K562 (cell line): ENCODE results near the gene MYO1D. TPM values are rescaled to one million over a fixed set of nuclear protein-coding genes. Genes with fewer than 3 reads are reported as not detected.
A peak's percentile ranks its signal among the peaks of the same experiment; 100 is the strongest.

ENCODE experiments used
- ARID3A ChIP-seq: IDR thresholded peaks from 2 replicates; pipeline ENCODE4 v1.6.1; 2012; ENCODE audit warnings: low read depth, low read length, improper control_type of control experiment, borderline replicate concordance
- CTBP1 ChIP-seq: fragments of 450-650 bp; IDR thresholded peaks from 2 replicates; pipeline ENCODE4 v1.6.1; 2016; ENCODE audit warnings: borderline replicate concordance
- DEAF1 ChIP-seq: fragments of 450-650 bp; formaldehyde crosslinking; IDR thresholded peaks from 2 replicates; pipeline ENCODE4 v1.4.0; 2020; ENCODE audit warnings: mild to moderate bottlenecking, moderate library complexity
- MXI1 ChIP-seq: IDR thresholded peaks from 2 replicates; pipeline ENCODE4 v1.6.1; 2011; ENCODE audit warnings: low read depth, mild to moderate bottlenecking, improper control_type of control experiment, low read length
- POLR2A ChIP-seq: fragments of 450-650 bp; conservative IDR thresholded peaks from 2 replicates; pipeline ENCODE4 v1.6.1; 2016
- RB1 ChIP-seq: fragments of 450-650 bp; IDR thresholded peaks from 2 replicates; pipeline ENCODE4 v1.6.1; 2017; ENCODE audit warnings: low read depth, mild to moderate bottlenecking
- SMARCA4 ChIP-seq: fragments of 450-650 bp; IDR thresholded peaks from 2 replicates; pipeline ENCODE4 v1.6.1; 2016
- SMC3 ChIP-seq: conservative IDR thresholded peaks from 2 replicates; pipeline ENCODE4 v1.6.1; 2011; ENCODE audit warnings: low read depth, low read length, improper control_type of control experiment; ENCODE audit not compliant: insufficient read depth
- TCF3 ChIP-seq: sonication (generic); formaldehyde crosslinking; IDR thresholded peaks from 2 replicates; pipeline ENCODE4 v1.4.0; 2020; ENCODE audit warnings: mild to moderate bottlenecking, missing genetic modification reagents
- USF1 ChIP-seq: sonication (generic); formaldehyde crosslinking; IDR thresholded peaks from 2 replicates; pipeline ENCODE4 v1.9.0; 2022; ENCODE audit warnings: mild to moderate bottlenecking, missing genetic modification reagents
- ZNF197 ChIP-seq: fragments of 200-800 bp; sonication (Bioruptor generic); IDR thresholded peaks from 2 replicates; pipeline ENCODE4 v1.6.1; 2016; ENCODE audit warnings: low read depth, missing genetic modification characterization, missing compliant biosample characterization
- polyA plus RNA-seq, 8 experiments: library from polyadenylated mRNA; depleted of rRNA in 4 of 8; stranded (reverse) in 5 of 8; unstranded in 3 of 8; fragments of >200 nt; fragmentation: Nextera tagmentation in 2 of 8; fragmentation: Illumina TruSeq in 1 of 8; extraction: Ambion mirVana in 2 of 8; extraction: Trizol in 1 of 8; gene quantifications; 2 replicates each; pipeline versions ENCODE4 v1.2.1 to v1.2.3, GENCODE V29; 2011 to 2014; ENCODE audit warnings: inconsistent platforms in 1 of 8, missing spikeins in 1 of 8
- total RNA-seq, 7 experiments: library from RNA; depleted of rRNA in 6 of 7; stranded (reverse); fragments of >200 nt in 6 of 7; fragmentation: Illumina TruSeq in 2 of 7; extraction: Trizol in 2 of 7; gene quantifications; 2 replicates each; pipeline versions ENCODE4 v1.2.1 to v1.2.3, GENCODE V29; 2011 to 2021; ENCODE audit warnings: low replicate concordance in 1 of 7
- TF ChIP-seq, protein P1 (sequence below), 2 experiments: fragments of 450-650 bp; formaldehyde crosslinking in 1 of 2; IDR thresholded peaks; 2 replicates each; pipeline versions ENCODE4 v1.4.0 to v1.6.1; 2014 to 2020; ENCODE audit warnings: mild to moderate bottlenecking in 2 of 2, borderline replicate concordance in 1 of 2, low read depth in 1 of 2

Gene MYO1D
- total and polyA plus RNA-seq, 9 of the 15 experiments (the other 6 are each of a cell fraction or from before 2014, with no cell fraction given) = 2.1 to 71.2 (median 45.4) TPM

DNA sequence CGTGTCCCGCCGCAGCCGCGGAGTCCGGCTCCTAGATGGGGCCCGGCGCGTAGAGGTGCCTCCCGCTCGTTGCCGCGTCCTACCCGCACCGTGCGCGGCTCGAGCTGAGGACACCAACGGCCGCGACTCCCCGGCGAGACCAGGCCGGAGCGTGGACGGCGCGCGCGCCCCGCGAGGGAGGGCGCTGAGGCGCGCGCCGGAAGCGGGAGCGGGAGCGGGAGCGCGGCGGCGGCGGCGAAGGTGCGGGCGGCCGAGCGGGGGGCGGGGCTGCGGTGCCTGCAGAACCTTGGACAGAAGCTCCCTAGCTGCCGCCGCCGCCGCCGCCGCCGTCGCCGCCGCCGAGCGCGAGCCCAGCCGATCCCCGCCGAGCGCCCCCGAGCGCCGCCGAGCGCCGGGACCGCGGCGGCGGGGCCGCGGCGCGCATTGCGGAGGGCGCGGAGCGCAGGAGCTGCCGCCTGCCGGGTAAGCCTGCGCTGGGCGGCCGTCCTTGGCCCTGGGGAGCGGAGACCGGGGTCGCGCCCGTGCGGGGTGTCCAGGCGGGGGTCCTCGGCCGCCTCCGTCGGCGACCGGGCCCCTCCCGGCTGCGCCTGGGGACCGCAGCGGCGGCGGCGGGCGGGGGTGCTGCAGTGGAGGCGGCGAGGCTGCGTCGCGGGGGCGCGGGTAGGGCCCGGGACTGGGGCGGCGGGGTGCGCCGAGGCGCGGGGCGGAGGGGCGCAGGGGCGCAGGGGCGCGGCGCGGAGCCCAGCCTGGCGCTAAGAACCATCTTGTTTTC, 390.0 kb downstream of the MYO1D start, which contains the start of gene CDK5R1 (continued):
- TF ChIP-seq, protein P1, sequence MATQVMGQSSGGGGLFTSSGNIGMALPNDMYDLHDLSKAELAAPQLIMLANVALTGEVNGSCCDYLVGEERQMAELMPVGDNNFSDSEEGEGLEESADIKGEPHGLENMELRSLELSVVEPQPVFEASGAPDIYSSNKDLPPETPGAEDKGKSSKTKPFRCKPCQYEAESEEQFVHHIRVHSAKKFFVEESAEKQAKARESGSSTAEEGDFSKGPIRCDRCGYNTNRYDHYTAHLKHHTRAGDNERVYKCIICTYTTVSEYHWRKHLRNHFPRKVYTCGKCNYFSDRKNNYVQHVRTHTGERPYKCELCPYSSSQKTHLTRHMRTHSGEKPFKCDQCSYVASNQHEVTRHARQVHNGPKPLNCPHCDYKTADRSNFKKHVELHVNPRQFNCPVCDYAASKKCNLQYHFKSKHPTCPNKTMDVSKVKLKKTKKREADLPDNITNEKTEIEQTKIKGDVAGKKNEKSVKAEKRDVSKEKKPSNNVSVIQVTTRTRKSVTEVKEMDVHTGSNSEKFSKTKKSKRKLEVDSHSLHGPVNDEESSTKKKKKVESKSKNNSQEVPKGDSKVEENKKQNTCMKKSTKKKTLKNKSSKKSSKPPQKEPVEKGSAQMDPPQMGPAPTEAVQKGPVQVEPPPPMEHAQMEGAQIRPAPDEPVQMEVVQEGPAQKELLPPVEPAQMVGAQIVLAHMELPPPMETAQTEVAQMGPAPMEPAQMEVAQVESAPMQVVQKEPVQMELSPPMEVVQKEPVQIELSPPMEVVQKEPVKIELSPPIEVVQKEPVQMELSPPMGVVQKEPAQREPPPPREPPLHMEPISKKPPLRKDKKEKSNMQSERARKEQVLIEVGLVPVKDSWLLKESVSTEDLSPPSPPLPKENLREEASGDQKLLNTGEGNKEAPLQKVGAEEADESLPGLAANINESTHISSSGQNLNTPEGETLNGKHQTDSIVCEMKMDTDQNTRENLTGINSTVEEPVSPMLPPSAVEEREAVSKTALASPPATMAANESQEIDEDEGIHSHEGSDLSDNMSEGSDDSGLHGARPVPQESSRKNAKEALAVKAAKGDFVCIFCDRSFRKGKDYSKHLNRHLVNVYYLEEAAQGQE (IDR thresholded peaks at IDR 0.05; ENCODE audit: borderline replicate concordance) = peak; percentile 90
- TF ChIP-seq, protein P1 (CRISPR knock-in tag; IDR thresholded peaks at IDR 0.05; ENCODE audit: low read depth) = peak; percentile 95
- TF ChIP-seq MXI1 = no peak
- TF ChIP-seq SMC3 = no peak
- TF ChIP-seq ARID3A = no peak
- TF ChIP-seq SMARCA4 = no peak
- TF ChIP-seq RB1 = peak; percentile 6; the same call in 1 of the 2 replicates
- no peak for TF ChIP-seq USF1 (CRISPR knock-in tag)
- no peak for TF ChIP-seq POLR2A
- TF ChIP-seq DEAF1 (CRISPR knock-in tag) = no peak
- TF ChIP-seq CTBP1 = peak; percentile 96; the same call in 1 of the 2 replicates
- peak; percentile 77; the same call in 1 of the 2 replicates for TF ChIP-seq ZNF197
- no peak for TF ChIP-seq TCF3
